OCI-LY7 (cell line): ENCODE data around the gene TMEM86B. TPM values are rescaled to one million over a fixed set of nuclear protein-coding genes. Genes with fewer than 3 reads are reported as not detected.

ENCODE experiments used
- BruUV-seq: library from RNA; stranded (reverse); fragments of 400-500 nt; replicated peaks from 2 replicates; lab custom pipeline; 2021; lab: Mats Ljungman, UMichigan
- CTCF ChIA-PET: fragments of 300-600 bp; sonication (Branson Sonifier 250); formaldehyde crosslinking; loops from one replicate; lab custom pipeline; 2022; ENCODE audit warnings: antibody characterized with exemption; ENCODE audit not compliant: unreplicated experiment; lab: Charles Lee
- POLR2A ChIA-PET: fragments of 300-600 bp; sonication (Branson Sonifier 250); formaldehyde crosslinking; loops from one replicate; lab custom pipeline; 2022; ENCODE audit warnings: antibody characterized with exemption; lab: Charles Lee
- DNase-seq: peaks from one replicate; pipeline ENCODE4 v3.0.0-alpha.2; 2015; ENCODE audit warnings: low spot score
- H2AFZ ChIP-seq: fragments of 200-600 bp; sonication (generic), shearing (Covaris generic); 2 replicates; pipeline ENCODE4 v1.6.1; 2014; ENCODE audit warnings: mild to moderate bottlenecking, antibody characterized with exemption, low read length, moderate library complexity
- H3K27ac ChIP-seq: fragments of 200-600 bp; sonication (generic); 2 replicates; pipeline ENCODE4 v1.5.1; 2014; ENCODE audit warnings: mixed run types, low read depth, mild to moderate bottlenecking, moderate library complexity, low read length, inconsistent platforms; ENCODE audit not compliant: poor library complexity, severe bottlenecking
- H3K36me3 ChIP-seq: fragments of 200-600 bp; sonication (generic); 2 replicates; pipeline ENCODE4 v1.6.1; 2014; ENCODE audit warnings: mild to moderate bottlenecking, antibody characterized with exemption, low read length, moderate library complexity, mixed read lengths; ENCODE audit not compliant: insufficient read depth
- H3K4me1 ChIP-seq: fragments of 200-600 bp; sonication (generic); 2 replicates; pipeline ENCODE4 v1.5.1; 2014; ENCODE audit warnings: mild to moderate bottlenecking, low read length; ENCODE audit not compliant: insufficient read depth, poor library complexity, severe bottlenecking
- H3K4me2 ChIP-seq: fragments of 200-600 bp; sonication (generic); 2 replicates; pipeline ENCODE4 v1.6.1; 2014; ENCODE audit warnings: mild to moderate bottlenecking, low read length
- H3K4me3 ChIP-seq: fragments of 200-600 bp; sonication (generic); 2 replicates; pipeline ENCODE4 v1.5.1; 2014; ENCODE audit warnings: mild to moderate bottlenecking, low read depth, low read length; ENCODE audit not compliant: poor library complexity, severe bottlenecking
- H3K79me2 ChIP-seq: fragments of 200-600 bp; sonication (generic); 2 replicates; pipeline ENCODE4 v1.6.1; 2016; ENCODE audit warnings: low read depth, mild to moderate bottlenecking, low read length, moderate library complexity, mixed read lengths; ENCODE audit not compliant: insufficient read depth
- H3K9me2 ChIP-seq: fragments of 200-600 bp; sonication (generic); 2 replicates; pipeline ENCODE4 v1.6.1; 2016; ENCODE audit warnings: mild to moderate bottlenecking, low read length, mixed read lengths; ENCODE audit not compliant: insufficient read depth
- H3K9me3 ChIP-seq: fragments of 200-600 bp; sonication (generic); 2 replicates; pipeline ENCODE4 v1.6.1; 2014; ENCODE audit warnings: mild to moderate bottlenecking, mixed run types, low read length, mixed read lengths
- H4K20me1 ChIP-seq: fragments of 200-600 bp; sonication (generic); 2 replicates; pipeline ENCODE4 v1.6.1; 2014; ENCODE audit warnings: mild to moderate bottlenecking, antibody characterized with exemption, low read length, moderate library complexity, mixed read lengths; ENCODE audit not compliant: insufficient read depth
- EZH2phosphoT487 ChIP-seq: fragments of 200-600 bp; sonication (generic); IDR thresholded peaks from 2 replicates; pipeline ENCODE4 v1.6.1; 2018; ENCODE audit warnings: low read depth, borderline replicate concordance, mild to moderate bottlenecking, mixed run types, antibody characterized with exemption, low read length, moderate library complexity, mixed read lengths
- intact Hi-C: fragments of 100-400 bp; cut with micrococcal nuclease; formaldehyde crosslinking; loops from one replicate; pipeline ENCODE4 v1.10.0; 2022; ENCODE audit not compliant: unreplicated experiment
- total RNA-seq, 2 experiments: library from RNA; depleted of rRNA in 1 of 2; stranded (reverse); fragments of >200 nt in 1 of 2; shearing (Covaris generic) in 1 of 2; gene quantifications; 2 replicates each; pipeline ENCODE4 v1.2.3, GENCODE V29; 2014 to 2022
- TF ChIP-seq, protein P1 (sequence below): fragments of 200-600 bp; sonication (generic); conservative IDR thresholded peaks from 2 replicates; pipeline ENCODE4 v1.5.1; 2014; ENCODE audit warnings: mild to moderate bottlenecking, antibody characterized with exemption, low read length, moderate library complexity, mixed read lengths

TMEM86B gene
- total RNA-seq, 2 experiments from 2014 or later: 8.1 to 13.8 TPM

DNA sequence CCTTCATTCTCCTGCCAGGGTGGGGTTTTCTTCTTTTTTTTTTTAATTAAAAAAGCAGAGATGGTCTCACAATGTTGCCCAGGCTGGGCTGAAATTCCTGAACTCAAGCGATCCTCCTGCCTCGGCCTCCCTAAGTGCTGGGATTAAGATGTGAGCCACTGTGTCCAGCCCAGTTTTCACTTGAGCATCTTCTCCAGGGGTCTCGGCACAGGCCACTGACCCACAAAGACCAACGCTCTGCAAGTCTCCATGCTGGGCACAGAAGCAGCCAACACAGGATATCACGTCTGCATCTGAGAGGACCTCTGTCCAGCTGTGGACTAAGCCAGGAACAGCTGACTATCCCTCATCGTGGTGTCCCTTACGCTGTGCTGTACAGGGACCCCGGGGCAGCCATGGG lies 9.5 kb upstream of the TMEM86B start:
- no TSS peak for BruUV-seq
- no peak overlapping the region for H3K4me3 ChIP-seq
- peaks cover 6% of the 10 kb centered on the region; the same call in 1 of the 2 replicates for H3K79me2 ChIP-seq
- peaks cover 98% of the 10 kb centered on the region for H3K36me3 ChIP-seq
- CTCF ChIA-PET: no interaction called here
- no peaks in the 10 kb centered on the region for H3K9me2 ChIP-seq
- no peak overlapping the region for H2AFZ ChIP-seq
- no peak overlapping the region for H3K4me2 ChIP-seq
- no peaks in the 10 kb centered on the region for H3K9me3 ChIP-seq
- no peak for DNase-seq
- H4K20me1 ChIP-seq: peaks cover 12% of the 10 kb centered on the region
- TF ChIP-seq, protein P1, sequence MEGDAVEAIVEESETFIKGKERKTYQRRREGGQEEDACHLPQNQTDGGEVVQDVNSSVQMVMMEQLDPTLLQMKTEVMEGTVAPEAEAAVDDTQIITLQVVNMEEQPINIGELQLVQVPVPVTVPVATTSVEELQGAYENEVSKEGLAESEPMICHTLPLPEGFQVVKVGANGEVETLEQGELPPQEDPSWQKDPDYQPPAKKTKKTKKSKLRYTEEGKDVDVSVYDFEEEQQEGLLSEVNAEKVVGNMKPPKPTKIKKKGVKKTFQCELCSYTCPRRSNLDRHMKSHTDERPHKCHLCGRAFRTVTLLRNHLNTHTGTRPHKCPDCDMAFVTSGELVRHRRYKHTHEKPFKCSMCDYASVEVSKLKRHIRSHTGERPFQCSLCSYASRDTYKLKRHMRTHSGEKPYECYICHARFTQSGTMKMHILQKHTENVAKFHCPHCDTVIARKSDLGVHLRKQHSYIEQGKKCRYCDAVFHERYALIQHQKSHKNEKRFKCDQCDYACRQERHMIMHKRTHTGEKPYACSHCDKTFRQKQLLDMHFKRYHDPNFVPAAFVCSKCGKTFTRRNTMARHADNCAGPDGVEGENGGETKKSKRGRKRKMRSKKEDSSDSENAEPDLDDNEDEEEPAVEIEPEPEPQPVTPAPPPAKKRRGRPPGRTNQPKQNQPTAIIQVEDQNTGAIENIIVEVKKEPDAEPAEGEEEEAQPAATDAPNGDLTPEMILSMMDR: no peak
- TF ChIP-seq EZH2phosphoT487: no peak
- POLR2A ChIA-PET: no interaction called here
- no peaks in the 10 kb centered on the region for H3K4me1 ChIP-seq
- intact Hi-C loops: no loop called here
- H3K27ac ChIP-seq: no peak overlapping the region

DNA sequence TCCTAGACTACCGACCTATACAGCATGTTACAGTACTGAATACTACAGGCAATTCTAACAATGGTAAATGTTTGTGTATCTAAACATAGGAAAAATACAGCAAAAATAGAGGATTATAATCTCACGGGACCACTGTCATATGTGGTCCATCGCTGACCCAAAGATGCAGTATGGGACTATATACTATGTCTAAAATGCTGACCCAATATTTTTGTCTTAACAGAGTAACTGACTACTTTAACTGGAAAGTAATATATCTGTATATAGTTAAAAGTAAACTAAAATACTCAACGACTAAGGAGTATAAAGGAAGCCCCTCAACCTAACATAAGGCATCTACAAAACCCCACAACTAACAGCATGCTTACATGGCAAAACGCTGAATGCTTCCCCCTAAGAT lies 4.4 kb upstream of the TMEM86B start:
- peaks cover 12% of the 10 kb centered on the region; the same call in 1 of the 2 replicates for H4K20me1 ChIP-seq

DNA sequence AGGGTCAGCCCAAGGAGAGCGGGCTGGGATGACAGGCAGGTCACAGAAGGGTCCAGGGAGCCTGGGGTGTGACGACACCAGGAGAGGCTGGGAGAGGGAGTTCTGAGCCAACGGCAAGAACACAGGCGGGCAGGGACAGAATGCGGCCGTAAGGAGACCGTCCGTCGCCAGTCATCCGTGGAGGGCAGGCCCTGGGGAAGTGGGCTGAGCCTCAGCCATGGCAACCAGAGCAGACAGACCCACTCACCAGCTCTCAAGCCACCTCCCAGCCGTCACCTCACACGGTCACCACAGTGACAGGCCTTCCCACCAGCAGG lies 3.7 kb upstream of the TMEM86B start:
- Histone ChIP-seq H4K20me1 (peaks cover 9% of the 10 kb centered on the region; the same call in 1 of the 2 replicates), H3K4me1 (no peaks in the 10 kb centered on the region), H3K36me3 (peaks cover 97% of the 10 kb centered on the region), H3K27ac (no peak overlapping the region), H3K4me3 (no peak overlapping the region), H3K9me2 (no peaks in the 10 kb centered on the region), H3K9me3 (no peaks in the 10 kb centered on the region), H2AFZ (no peak overlapping the region), H3K4me2 (no peak overlapping the region), H3K79me2 (peaks cover 9% of the 10 kb centered on the region; the same call in 1 of the 2 replicates)
- DNase-seq: no peak
- intact Hi-C loops: no loop called here
- CTCF ChIA-PET: no interaction called here
- no TSS peak for BruUV-seq
- TF ChIP-seq EZH2phosphoT487: no peak
- TF ChIP-seq, protein P1: no peak
- POLR2A ChIA-PET: no interaction called here

More for the DNA sequence above, 4.4 kb upstream of the TMEM86B start:
- Histone ChIP-seq H3K9me2 (no peaks in the 10 kb centered on the region), H3K27ac (no peak overlapping the region), H3K36me3 (peaks cover 97% of the 10 kb centered on the region), H2AFZ (no peak overlapping the region), H3K4me1 (no peaks in the 10 kb centered on the region), H3K4me3 (no peak overlapping the region), H3K4me2 (no peak overlapping the region), H3K9me3 (no peaks in the 10 kb centered on the region), H3K79me2 (peaks cover 9% of the 10 kb centered on the region; the same call in 1 of the 2 replicates)
- DNase-seq: no peak
- no peak for TF ChIP-seq EZH2phosphoT487
- TF ChIP-seq, protein P1: no peak
- no TSS peak for BruUV-seq
- intact Hi-C loops: no loop called here
- ChIA-PET CTCF (no interaction called here), POLR2A (no interaction called here)
